Adrenal gland (tissue), 12 donors: ENCODE results near the gene TNMD. TPM values are rescaled to one million over a fixed set of nuclear protein-coding genes. Genes with fewer than 3 reads are reported as not detected.

ENCODE experiments used
- DNase-seq, 7 donors: peaks; one replicate each; pipeline ENCODE4 v3.0.0-alpha.2; 2019 to 2020
- H3K27ac ChIP-seq, 5 donors: fragments of 200-600 bp; sonication (generic) in 4 of 5; 1 replicate in 3 of 5; 2 replicates in 2 of 5; pipeline versions ENCODE4 v1.5.1 to v1.8.0; 2016 to 2020; ENCODE audit warnings: mild to moderate bottlenecking in 1 of 5
- H3K27me3 ChIP-seq: fragments of 200-600 bp; 2 replicates; pipeline ENCODE4 v1.8.0; 2021
- H3K36me3 ChIP-seq, 2 donors: fragments of 200-600 bp; replicated peaks in 1 of 2; 1 replicate in 1 of 2; 2 replicates in 1 of 2; pipeline versions ENCODE4 v1.5.1 to v1.8.0; 2018 to 2022
- H3K4me1 ChIP-seq, 2 donors: fragments of 200-600 bp; replicated peaks in 1 of 2; 1 replicate in 1 of 2; 2 replicates in 1 of 2; pipeline versions ENCODE4 v1.5.1 to v1.8.0; 2018 to 2021
- H3K4me3 ChIP-seq, 4 donors: fragments of 200-600 bp; sonication (generic) in 3 of 4; one replicate each; pipeline ENCODE4 v1.5.1; 2016 to 2018
- H3K9me3 ChIP-seq, 3 donors: fragments of 200-600 bp; sonication (generic) in 1 of 3; replicated peaks in 1 of 3; 1 replicate in 2 of 3; 2 replicates in 1 of 3; pipeline versions ENCODE4 v1.5.1 to v1.8.0; 2016 to 2021
- POLR2A ChIP-seq, 2 donors: fragments of 450-650 bp; IDR thresholded peaks; one replicate each; pipeline ENCODE4 v1.6.1; 2017; ENCODE audit warnings: antibody characterized with exemption in 2 of 2, mild to moderate bottlenecking in 2 of 2, moderate library complexity in 1 of 2
- WGBS, 4 donors: extraction: QIAGEN DNeasy Blood & Tissue Kit in 2 of 4; methylation state at CpG; one replicate each; pipeline versions ENCODE4 v1.1.5 to v1.1.7; 2013 to 2017; 5-methylcytosine and 5-hydroxymethylcytosine counted together
- intact Hi-C, 2 donors: fragments of 100-400 bp; cut with DNase I; formaldehyde crosslinking; loops; one replicate each; pipeline versions ENCODE4 v1.14.1 to v1.15.0; 2022 to 2023
- polyA plus RNA-seq, 3 donors: library from polyadenylated mRNA; stranded (reverse); fragments of 200-250 nt in 2 of 3; fragments of 350-450 nt in 1 of 3; fragmentation: Illumina TruSeq in 1 of 3; extraction: RNeasy Lipid Tissue Mini Kit (QIAGEN cat#74804) in 1 of 3; gene quantifications; one replicate each; pipeline ENCODE4 v1.2.3, GENCODE V29; 2013 to 2014
- total RNA-seq, 9 donors: library from RNA; depleted of rRNA in 4 of 9; stranded (reverse); fragments of >200 nt in 4 of 9; fragments of 120-200 nt in 1 of 9; fragmentation: NEBNext Ultra II Directional in 1 of 9; extraction: Animal tissue kit (Norgen Biotek cat#: 25700) in 1 of 9; gene quantifications; one replicate each; pipeline versions ENCODE4 v1.1.0 to v1.2.4, GENCODE V29; 2013 to 2023
- TF ChIP-seq, protein P1 (sequence below), 6 experiments: fragments of 450-650 bp in 4 of 6; fragments of 200-600 bp in 2 of 6; sonication (generic) in 1 of 6; IDR thresholded peaks; 1 replicate in 5 of 6; 2 replicates in 1 of 6; pipeline versions ENCODE4 v1.5.1 to v1.8.0; 2016 to 2021; ENCODE audit warnings: antibody characterized with exemption in 6 of 6, mild to moderate bottlenecking in 2 of 6, moderate library complexity in 1 of 6
- donor health status: healthy with polysubstance abuse.
- donor health status: Bipolar disorder and iron deficiency.
- donor health status: DM: yes; HTN: yes; CAD: no.
- donor health status: DM: no; HTN: no; CAD: no.
- donor health status: DM: no; HTN: no; CAD: no.
- donor health status: DM: yes; HTN: yes; CAD: no.

The TNMD gene
- total and polyA plus RNA-seq, 12 donors: 0.14 to 0.67 (median 0.24) TPM; not detected in 7

DNA sequence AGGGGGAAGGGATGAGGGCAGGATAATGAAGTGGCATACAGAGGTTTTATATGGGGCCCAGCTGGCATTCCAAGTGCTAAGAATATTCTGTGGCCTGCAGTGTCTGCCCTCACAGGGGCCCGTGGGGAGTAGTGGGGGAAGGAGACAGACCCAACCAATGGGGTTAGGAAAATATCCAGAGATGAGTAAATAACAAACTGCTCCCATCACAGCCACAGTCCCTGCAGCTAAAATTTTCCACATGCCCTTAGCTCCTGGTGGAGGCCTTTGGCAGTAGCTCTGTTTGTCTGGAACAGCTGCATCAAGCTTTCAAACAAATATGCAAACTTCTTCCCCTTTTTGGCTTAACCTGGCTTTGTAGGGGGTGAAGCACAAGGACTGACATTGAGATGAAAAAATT is 62.4 kb downstream of the TNMD start:
- no peak for TF ChIP-seq POLR2A (IDR thresholded peaks at IDR 0.05)
- TF ChIP-seq, protein P1, sequence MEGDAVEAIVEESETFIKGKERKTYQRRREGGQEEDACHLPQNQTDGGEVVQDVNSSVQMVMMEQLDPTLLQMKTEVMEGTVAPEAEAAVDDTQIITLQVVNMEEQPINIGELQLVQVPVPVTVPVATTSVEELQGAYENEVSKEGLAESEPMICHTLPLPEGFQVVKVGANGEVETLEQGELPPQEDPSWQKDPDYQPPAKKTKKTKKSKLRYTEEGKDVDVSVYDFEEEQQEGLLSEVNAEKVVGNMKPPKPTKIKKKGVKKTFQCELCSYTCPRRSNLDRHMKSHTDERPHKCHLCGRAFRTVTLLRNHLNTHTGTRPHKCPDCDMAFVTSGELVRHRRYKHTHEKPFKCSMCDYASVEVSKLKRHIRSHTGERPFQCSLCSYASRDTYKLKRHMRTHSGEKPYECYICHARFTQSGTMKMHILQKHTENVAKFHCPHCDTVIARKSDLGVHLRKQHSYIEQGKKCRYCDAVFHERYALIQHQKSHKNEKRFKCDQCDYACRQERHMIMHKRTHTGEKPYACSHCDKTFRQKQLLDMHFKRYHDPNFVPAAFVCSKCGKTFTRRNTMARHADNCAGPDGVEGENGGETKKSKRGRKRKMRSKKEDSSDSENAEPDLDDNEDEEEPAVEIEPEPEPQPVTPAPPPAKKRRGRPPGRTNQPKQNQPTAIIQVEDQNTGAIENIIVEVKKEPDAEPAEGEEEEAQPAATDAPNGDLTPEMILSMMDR (IDR thresholded peaks at IDR 0.05): peak in 1 of 6 experiments; percentile 17
- no peaks in the 10 kb centered on the region for H3K9me3 ChIP-seq
- peaks cover 0 to 4% of the 10 kb centered on the region in 2 donors for H3K4me1 ChIP-seq
- peak overlapping the region in 1 of 5 donors; percentile 75 for H3K27ac ChIP-seq
- H3K27me3 ChIP-seq: peaks cover 17% of the 10 kb centered on the region
- no peaks in the 10 kb centered on the region for H3K36me3 ChIP-seq
- intact Hi-C loops: no loop called here
- H3K4me3 ChIP-seq: no peak overlapping the region
- WGBS, 4 donors: 24 to 60% (median 42%) methylated on average over 1 of the region's 1 CpG
- peak in 1 of 7 donors; percentile 24 for DNase-seq

DNA sequence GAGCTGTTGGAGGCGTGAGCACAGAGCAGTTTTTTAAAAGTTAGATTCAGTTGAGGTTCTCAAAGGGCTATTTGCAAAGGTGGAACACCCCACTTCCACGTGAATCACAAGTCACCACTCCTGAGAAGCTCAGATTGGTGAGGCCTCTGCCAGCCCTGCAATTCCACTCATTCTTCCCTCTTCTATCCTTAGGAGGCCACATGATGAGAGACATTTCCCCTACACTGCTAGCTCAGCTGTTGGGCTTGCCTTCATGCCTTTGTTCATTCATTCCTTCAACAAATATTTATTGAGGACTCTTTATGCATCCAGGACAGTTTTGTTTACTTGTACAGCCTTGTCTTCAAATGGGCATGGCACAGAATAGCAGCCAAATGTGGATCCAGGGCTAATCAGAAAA is 63.0 kb downstream of the TNMD start:
- no peaks in the 10 kb centered on the region for H3K9me3 ChIP-seq
- peaks cover 13% of the 10 kb centered on the region for H3K27me3 ChIP-seq
- TF ChIP-seq, protein P1 (IDR thresholded peaks at IDR 0.05): no peak
- TF ChIP-seq POLR2A (IDR thresholded peaks at IDR 0.05): no peak
- intact Hi-C loops: no loop called here
- 30 to 88% (median 56%) methylated on average over 1 to 2 of the region's 2 CpGs for WGBS, 4 donors
- no peaks in the 10 kb centered on the region for H3K36me3 ChIP-seq
- no peak for DNase-seq
- H3K4me3 ChIP-seq: no peak overlapping the region
- peaks cover 0 to 4% of the 10 kb centered on the region in 2 donors for H3K4me1 ChIP-seq
- peak overlapping the region in 2 of 5 donors; percentile 64 to 75 for H3K27ac ChIP-seq

DNA sequence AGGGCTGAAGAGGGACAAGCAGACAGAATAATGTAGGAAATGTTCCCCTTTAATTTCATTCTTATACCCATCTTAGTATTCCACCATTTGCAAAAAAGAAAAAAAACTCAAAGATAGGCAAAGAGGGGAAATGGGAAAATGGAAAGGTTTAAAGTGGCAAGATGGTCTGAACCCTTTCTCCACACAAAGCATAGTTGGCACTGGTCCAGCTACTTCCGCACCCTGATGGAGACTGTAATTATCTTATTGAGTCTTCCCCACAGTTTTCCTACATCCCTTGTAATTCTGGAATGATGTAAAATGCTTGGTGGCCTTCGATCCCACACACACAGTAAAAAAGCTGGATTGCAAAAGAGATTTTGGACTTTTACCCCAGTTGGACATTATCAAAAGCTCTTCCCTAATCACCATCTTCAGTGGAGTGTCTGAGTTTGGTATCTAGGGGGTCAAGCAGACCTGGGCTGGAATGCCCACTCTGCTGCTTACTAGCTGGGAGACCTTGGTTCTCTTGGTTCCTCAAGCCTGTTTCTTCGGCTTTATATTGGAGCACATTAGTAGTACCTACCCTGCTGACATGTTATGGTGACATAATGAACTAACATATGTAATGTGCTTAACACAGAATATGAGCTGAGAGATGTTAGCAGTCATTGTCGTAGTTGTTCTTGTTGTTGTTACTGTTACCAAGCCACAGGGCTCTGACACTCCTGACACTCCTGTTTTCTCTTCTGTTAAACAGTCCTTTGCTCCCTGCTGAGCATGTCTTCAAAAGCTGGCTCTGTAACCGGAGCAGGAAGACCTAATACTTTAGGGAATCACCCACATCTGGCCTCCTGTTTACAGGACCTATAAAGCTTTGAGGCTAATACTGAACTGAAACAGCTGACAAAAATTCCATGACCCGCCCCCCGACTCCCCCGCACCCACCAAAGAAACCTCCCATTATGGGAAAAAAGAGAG is 64.0 kb downstream of the TNMD start:
- no peak for DNase-seq
- peaks cover 6% of the 10 kb centered on the region for H3K27me3 ChIP-seq
- intact Hi-C loops: no loop called here
- H3K27ac ChIP-seq: peak overlapping the region in 3 of 5 donors; percentile 51 to 75 (median 64)
- no peaks in the 10 kb centered on the region for H3K9me3 ChIP-seq
- H3K4me1 ChIP-seq: peaks cover 0 to under 1% of the 10 kb centered on the region in 2 donors
- no peak overlapping the region for H3K4me3 ChIP-seq
- TF ChIP-seq, protein P1 (IDR thresholded peaks at IDR 0.05): no peak
- TF ChIP-seq POLR2A (IDR thresholded peaks at IDR 0.05): no peak
- 61 to 72% (median 67%) methylated on average over 7 to 8 of the region's 8 CpGs for WGBS, 4 donors
- H3K36me3 ChIP-seq: no peaks in the 10 kb centered on the region

Other genes with a start within 250 kb of the TNMD start
- under 1 TPM in 8 of 9 donors, not detected in 1; 0.07 to 0.35 (median 0.18) TPM for gene PCDH19, start 174.7 kb upstream of the TNMD start, total RNA-seq
- under 1 TPM; 0.08 to 0.20 (median 0.11) TPM for gene PCDH19, start 174.7 kb upstream of the TNMD start, polyA plus RNA-seq
- gene TSPAN6, start 51.9 kb downstream of the TNMD start, total RNA-seq: 10 to 100 TPM; 21.6 to 70.4 (median 29.6) TPM
- gene TSPAN6, start 51.9 kb downstream of the TNMD start, polyA plus RNA-seq: 10 to 100 TPM; 12.5 to 28.4 (median 16.9) TPM
- 10 to 100 TPM; 10.7 to 73.3 (median 20.0) TPM for gene SRPX2, start 59.3 kb downstream of the TNMD start, total RNA-seq
- 10 to 100 TPM in 2 of 3 donors, 1 to 10 TPM in 1; 9.0 to 18.3 (median 17.6) TPM for gene SRPX2, start 59.3 kb downstream of the TNMD start, polyA plus RNA-seq
- gene SYTL4, start 147.2 kb downstream of the TNMD start, total RNA-seq: 10 to 100 TPM in 1 of 9 donors, 1 to 10 TPM in 8; 3.4 to 12.3 (median 6.4) TPM
- 1 to 10 TPM; 4.0 to 5.3 (median 4.5) TPM for gene SYTL4, start 147.2 kb downstream of the TNMD start, polyA plus RNA-seq
- gene CSTF2, start 235.5 kb downstream of the TNMD start, total RNA-seq: 10 to 100 TPM in 7 of 9 donors, 1 to 10 TPM in 2; 8.2 to 17.0 (median 14.1) TPM
- 10 to 100 TPM in 1 of 3 donors, 1 to 10 TPM in 2; 3.3 to 14.8 (median 3.6) TPM for gene CSTF2, start 235.5 kb downstream of the TNMD start, polyA plus RNA-seq